B cell (primary cell): ENCODE data around the gene TCAP. TPM values are rescaled to one million over a fixed set of nuclear protein-coding genes. Genes with fewer than 3 reads are reported as not detected.

Experiments
- ATAC-seq: fragments of 200-7000 bp; cut with Tn5 transposase; one replicate; pipeline ENCODE4 v1.10.0; 2021; ENCODE audit warnings: low read depth, mild to moderate bottlenecking, moderate number of reproducible peaks, moderate library complexity
- CTCF ChIA-PET: fragments of 350-600 bp; sonication (Branson Sonifier 250); formaldehyde crosslinking; loops from one replicate; lab custom pipeline; 2021; ENCODE audit warnings: antibody characterized with exemption, inconsistent platforms; lab: Charles Lee
- POLR2A ChIA-PET: fragments of 350-600 bp; sonication (Branson Sonifier 250); formaldehyde crosslinking; loops from one replicate; lab custom pipeline; 2021; ENCODE audit warnings: antibody characterized with exemption; lab: Charles Lee
- DNase-seq: peaks from one replicate; pipeline ENCODE4 v3.0.0; 2013
- H2AFZ ChIP-seq: 2 replicates; pipeline ENCODE4 v1.6.1; 2012; ENCODE audit warnings: mild to moderate bottlenecking, low read depth, low read length; ENCODE audit not compliant: insufficient read depth, poor library complexity, severe bottlenecking
- H3K27ac ChIP-seq, 2 donors: 1 replicate in 1 of 2; 2 replicates in 1 of 2; pipeline ENCODE4 v1.5.1; 2012 to 2013; ENCODE audit warnings: low read length in 2 of 2, mild to moderate bottlenecking in 2 of 2, moderate library complexity in 1 of 2
- H3K27me3 ChIP-seq, 4 experiments: fragments of 200-600 bp in 1 of 4; sonication (generic) in 1 of 4; replicated peaks in 1 of 4; 1 replicate in 2 of 4; 2 replicates in 2 of 4; pipeline versions ENCODE4 v1.6.1 to v1.7.0; 2013 to 2016; ENCODE audit warnings: low read length in 3 of 4, mild to moderate bottlenecking in 2 of 4, mixed read lengths in 1 of 4, moderate library complexity in 1 of 4; ENCODE audit not compliant: insufficient read depth in 4 of 4, control insufficient read depth in 3 of 4; ENCODE audit errors: control extremely low read depth in 1 of 4
- H3K36me3 ChIP-seq, 2 experiments: replicated peaks in 1 of 2; 1 replicate in 1 of 2; 2 replicates in 1 of 2; pipeline versions ENCODE4 v1.6.1 to v1.7.1; 2013; ENCODE audit warnings: low read length in 1 of 2; ENCODE audit not compliant: insufficient read depth in 2 of 2, control insufficient read depth in 1 of 2; ENCODE audit errors: control extremely low read depth in 1 of 2, extremely low read depth in 1 of 2
- H3K4me1 ChIP-seq, 2 donors: fragments of 200-600 bp in 1 of 2; sonication (generic) in 1 of 2; 1 replicate in 1 of 2; 2 replicates in 1 of 2; pipeline versions ENCODE4 v1.5.1 to v1.6.1; 2013 to 2017; ENCODE audit warnings: low read length in 2 of 2; ENCODE audit not compliant: control insufficient read depth in 2 of 2, insufficient read depth in 2 of 2
- H3K4me2 ChIP-seq: replicated peaks from 2 replicates; pipeline ENCODE3; 2012; ENCODE audit warnings: mild to moderate bottlenecking, low read depth, low read length; ENCODE audit not compliant: poor library complexity, severe bottlenecking
- H3K4me3 ChIP-seq, 5 experiments: fragments of 200-600 bp in 1 of 5; sonication (generic) in 1 of 5; 1 replicate in 3 of 5; 2 replicates in 2 of 5; pipeline versions ENCODE4 v1.5.1 to v1.7.0; 2011 to 2016; ENCODE audit warnings: low read length in 4 of 5, mild to moderate bottlenecking in 4 of 5, low read depth in 2 of 5, control low read depth in 1 of 5, moderate library complexity in 1 of 5; ENCODE audit not compliant: insufficient read depth in 1 of 5; ENCODE audit errors: control extremely low read depth in 1 of 5, extremely low read depth in 1 of 5
- H3K79me2 ChIP-seq: fragments of 200-600 bp; sonication (generic); one replicate; pipeline ENCODE4 v1.6.0; 2016; ENCODE audit warnings: low read length; ENCODE audit not compliant: control insufficient read depth, insufficient read depth
- H3K9ac ChIP-seq: fragments of 200-600 bp; sonication (generic); 2 replicates; pipeline ENCODE4 v1.6.1; 2017; ENCODE audit warnings: mild to moderate bottlenecking, low read length, moderate library complexity
- H3K9me3 ChIP-seq, 3 donors: one replicate each; pipeline versions ENCODE4 v1.6.1 to v1.7.1; 2013; ENCODE audit warnings: low read length in 2 of 3; ENCODE audit not compliant: control insufficient read depth in 2 of 3, insufficient read depth in 1 of 3; ENCODE audit errors: control extremely low read depth in 1 of 3
- H4K20me1 ChIP-seq: 2 replicates; pipeline ENCODE4 v1.6.0; 2012; ENCODE audit warnings: mild to moderate bottlenecking, low read length; ENCODE audit not compliant: insufficient read depth, control insufficient read depth, poor library complexity, severe bottlenecking
- H3K27ac Mint-ChIP-seq: one replicate; pipeline ENCODE4 v1.8.0; 2021; ENCODE audit warnings: mixed read lengths
- H3K27me3 Mint-ChIP-seq: one replicate; pipeline ENCODE4 v1.8.0; 2021; ENCODE audit warnings: mixed read lengths
- H3K4me1 Mint-ChIP-seq: one replicate; pipeline ENCODE4 v1.8.0; 2021; ENCODE audit warnings: mixed read lengths
- H3K4me3 Mint-ChIP-seq: one replicate; pipeline ENCODE4 v1.8.0; 2021; ENCODE audit warnings: mixed read lengths
- H3K9me3 Mint-ChIP-seq: one replicate; pipeline ENCODE4 v1.8.0; 2022; ENCODE audit warnings: mixed read lengths; ENCODE audit not compliant: insufficient read depth
- CTCF ChIP-seq: fragments of 200-600 bp; IDR thresholded peaks from one replicate; pipeline ENCODE4 v1.8.0; 2022; ENCODE audit warnings: antibody characterized with exemption, mild to moderate bottlenecking
- EZH2 ChIP-seq: IDR thresholded peaks from 2 replicates; pipeline ENCODE4 v1.6.1; 2012; ENCODE audit warnings: borderline replicate concordance, low read depth, mild to moderate bottlenecking, moderate library complexity, low read length; ENCODE audit not compliant: insufficient read depth, poor library complexity, severe bottlenecking
- WGBS: methylation state at CpG from one replicate; pipeline ENCODE4 v1.1.5; 2013; ENCODE audit warnings: missing lambda C conversion rate; ENCODE audit not compliant: insufficient coverage; 5-methylcytosine and 5-hydroxymethylcytosine counted together
- intact Hi-C: fragments of 100-400 bp; cut with micrococcal nuclease; formaldehyde crosslinking; loops from one replicate; pipeline ENCODE4 v1.10.0; 2022
- polyA plus RNA-seq: library from polyadenylated mRNA; depleted of rRNA; stranded (reverse); fragments of >200 nt; gene quantifications from 2 replicates; pipeline ENCODE4 v1.2.3, GENCODE V29; 2012
- total RNA-seq, 2 donors: library from RNA; stranded (reverse); fragments of 120-200 nt in 1 of 2; gene quantifications; 1 replicate in 1 of 2; 2 replicates in 1 of 2; pipeline versions ENCODE4 v1.2.3 to v1.2.4, GENCODE V29; 2013 to 2022

The TCAP gene
- total and polyA plus RNA-seq, 2 donors (not counting 1 experiment from before 2014, with no cell fraction given) = 3.8 to 5.1 TPM

GRCh38 chr17:39622380-39623006, 42.7 kb upstream of the TCAP start:
- Mint-ChIP-seq H3K27ac (peak overlapping the region; percentile 75), H3K27me3 (peaks cover 7% of the 10 kb centered on the region), H3K4me3 (peak overlapping the region; percentile 84), H3K9me3 (no peaks in the 10 kb centered on the region), H3K4me1 (peaks cover 34% of the 10 kb centered on the region)
- Histone ChIP-seq H3K9me3 (no peaks in the 10 kb centered on the region), H3K4me1 (peaks cover 38 to 51% of the 10 kb centered on the region in 2 donors), H4K20me1 (no peaks in the 10 kb centered on the region), H3K4me2 (peak overlapping the region; percentile 76), H3K4me3 (peak overlapping the region in 4 of 5 experiments; percentile 14 to 38 (median 29)), H3K79me2 (peaks cover 7% of the 10 kb centered on the region), H3K36me3 (no peaks in the 10 kb centered on the region), H3K27me3 (peaks cover 0 to 29% (median 12%) of the 10 kb centered on the region in 4 experiments), H3K9ac (peak overlapping the region; percentile 8), H3K27ac (no peak overlapping the region), H2AFZ (peak overlapping the region; percentile 69)
- 62% methylated on average over 5 of the region's 16 CpGs for WGBS
- no peak for DNase-seq
- ATAC-seq = peak; percentile 2
- POLR2A ChIA-PET = interaction anchor here (0.6 to 0.9 kb wide), 3 partner anchors 133 to 358 kb away, joined by 3 to 7 read pairs (median 3); partner anchors contain the start of gene PSMD3
- intact Hi-C loops = loop anchor here (1.0 to 5.0 kb wide), 12 partner anchors 15 to 416 kb away; partner anchors contain the start of genes IKZF3, LRRC3C, MIEN1 and ORMDL3
- CTCF ChIA-PET = interaction anchor here (0.8 to 13.0 kb wide), 57 partner anchors 8 to 596 kb away, joined by 3 to 262 read pairs (median 6); partner anchors contain the start of genes MED24, MIEN1, NEUROD2 and NR1D1
- TF ChIP-seq CTCF (no peak), EZH2 (no peak)
